DMS114 treated with DMSO at 0.1 percent for 48 hours (cell line): ENCODE data around the gene IFI27L1.
A peak's percentile ranks its signal among the peaks of the same experiment; 100 is the strongest.

Source experiments
- DNase-seq: peaks from one replicate; lab custom pipeline; 2025; ENCODE audit not compliant: unreplicated experiment; lab: John Stamatoyannopoulos, UW

Gene IFI27L1

DNA sequence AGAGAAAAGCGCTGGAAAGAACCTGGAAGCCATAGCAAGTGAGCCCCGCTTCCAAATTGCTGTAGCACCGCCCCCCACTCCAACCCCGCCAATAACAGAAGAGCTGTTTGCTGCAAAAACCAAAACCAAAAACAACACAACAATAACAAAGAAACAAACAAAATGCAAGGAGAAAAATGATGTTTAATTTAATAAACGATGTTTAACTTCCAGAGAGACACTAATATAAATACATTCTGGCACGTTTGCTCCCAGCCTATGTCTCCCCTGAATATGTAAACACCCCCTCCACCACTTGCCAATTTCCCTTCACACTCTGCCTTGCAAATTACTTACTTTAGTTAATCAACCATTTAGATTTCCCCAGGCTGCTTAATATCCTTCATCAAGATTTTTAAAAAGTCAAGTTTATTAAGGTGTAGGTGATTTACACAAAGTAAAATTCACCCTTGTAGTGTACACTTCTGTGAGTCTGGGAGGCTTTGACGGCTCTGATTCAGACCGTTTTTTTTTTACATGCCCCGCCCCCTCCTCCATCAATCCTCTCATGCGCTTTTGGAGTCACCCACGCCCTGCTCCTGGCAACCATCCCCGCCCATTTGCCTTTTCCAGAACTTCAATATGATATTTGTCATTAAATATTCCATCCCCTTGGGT, 48.8 kb downstream of the IFI27L1 start:
- DNase-seq: peak; percentile 42

DNA sequence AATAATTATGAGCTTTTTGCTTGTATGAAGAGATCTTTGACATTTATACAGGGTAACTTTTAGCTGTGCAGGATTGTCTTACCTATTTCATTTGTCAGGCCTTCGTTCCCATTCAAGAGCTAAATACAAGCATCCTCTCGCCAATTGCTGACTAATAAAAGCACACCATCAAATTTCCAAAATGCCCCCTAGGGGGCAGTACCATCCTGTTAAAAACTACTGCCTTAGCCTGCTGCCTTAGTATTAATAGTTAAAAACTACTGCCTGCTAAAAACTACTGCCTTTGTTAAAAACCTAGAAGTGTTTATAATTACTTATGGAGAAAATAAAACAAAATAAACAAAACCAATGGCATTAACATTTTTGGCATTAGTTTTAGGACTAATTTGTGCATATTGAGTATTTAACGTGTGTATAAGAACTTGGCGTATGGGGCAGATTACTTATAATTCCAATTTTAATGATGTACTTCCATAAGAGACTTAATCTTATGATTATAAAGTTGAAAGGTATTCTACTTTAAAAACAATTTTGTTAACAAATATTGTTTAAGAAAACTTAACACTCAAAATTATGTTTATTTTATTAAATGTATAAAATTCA, 51.3 kb downstream of the IFI27L1 start:
- DNase-seq: peak; percentile 48

DNA sequence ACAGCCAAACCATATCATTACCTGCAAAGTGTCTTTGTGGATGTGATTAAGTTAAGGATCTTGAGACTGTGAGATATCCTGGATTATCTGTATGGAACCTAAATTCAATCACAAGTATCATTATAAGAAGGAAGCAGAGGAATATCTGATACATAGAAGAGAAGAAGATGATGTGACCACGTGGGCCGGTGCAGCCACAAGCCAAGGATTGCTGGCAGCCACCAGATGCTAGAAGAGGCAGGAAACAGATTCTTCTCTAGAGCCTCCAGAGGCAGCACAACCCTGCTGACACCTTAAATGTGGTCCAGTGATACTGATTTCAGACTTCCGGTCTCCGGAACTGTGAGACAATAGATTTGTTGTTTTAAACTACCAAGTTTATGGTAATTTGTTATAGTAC, 54.4 kb downstream of the IFI27L1 start:
- no peak for DNase-seq

DNA sequence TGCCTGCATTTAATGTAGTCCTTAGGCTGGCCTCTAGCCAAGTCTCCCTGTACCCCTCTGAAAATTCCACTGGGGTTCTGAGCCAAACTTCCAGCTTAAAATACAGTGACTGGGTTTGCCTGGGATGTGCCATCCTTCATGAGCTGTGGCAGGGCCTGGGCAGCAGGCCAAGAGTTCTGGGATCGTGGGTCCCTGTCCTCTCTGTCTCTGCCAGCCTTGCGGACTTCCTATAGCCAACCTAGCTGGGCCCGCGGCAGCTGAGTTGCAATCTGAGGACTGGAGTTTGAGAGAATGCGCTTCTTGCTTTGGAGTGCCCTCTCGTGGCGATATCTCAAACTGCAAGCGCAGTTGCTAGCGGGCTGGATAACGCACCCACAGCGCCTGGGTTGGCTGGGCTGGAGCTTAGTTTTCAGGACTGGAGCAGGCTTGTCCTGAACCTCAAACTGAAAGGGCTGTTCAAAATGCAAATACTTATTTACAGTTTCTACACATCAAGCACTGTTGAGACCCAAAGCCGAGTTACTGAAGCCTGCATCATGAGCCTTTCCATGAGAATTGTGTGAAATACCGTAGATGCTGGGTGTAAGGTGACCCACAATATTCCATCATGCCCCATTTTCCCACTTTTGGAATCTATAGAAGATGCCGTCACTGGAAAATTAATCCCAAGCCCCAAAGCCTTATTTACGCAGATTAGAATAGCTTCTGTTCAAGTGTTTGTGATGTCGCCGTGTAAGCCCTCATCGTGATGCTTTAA, 55.6 kb downstream of the IFI27L1 start:
- peak; percentile 52 for DNase-seq

DNA sequence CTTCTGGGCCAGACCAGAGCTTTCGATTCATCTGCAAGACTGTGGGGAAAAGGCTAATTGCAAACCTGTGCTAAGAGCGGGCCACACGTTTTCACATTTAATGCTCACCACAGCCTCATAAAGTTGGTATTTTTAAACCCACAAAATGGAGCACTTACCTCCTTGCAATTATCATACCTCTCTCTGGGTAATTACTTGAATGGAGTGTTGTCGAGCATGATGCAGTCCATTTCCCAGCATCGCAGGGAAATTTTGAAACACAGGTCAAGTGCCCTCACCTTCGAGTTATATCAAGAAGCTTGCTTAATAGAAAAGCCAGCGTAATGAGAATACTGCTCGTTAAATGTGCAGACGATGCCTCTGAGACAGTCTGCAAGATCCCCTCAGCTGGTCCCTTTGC, 57.1 kb downstream of the IFI27L1 start:
- DNase-seq: no peak

DNA sequence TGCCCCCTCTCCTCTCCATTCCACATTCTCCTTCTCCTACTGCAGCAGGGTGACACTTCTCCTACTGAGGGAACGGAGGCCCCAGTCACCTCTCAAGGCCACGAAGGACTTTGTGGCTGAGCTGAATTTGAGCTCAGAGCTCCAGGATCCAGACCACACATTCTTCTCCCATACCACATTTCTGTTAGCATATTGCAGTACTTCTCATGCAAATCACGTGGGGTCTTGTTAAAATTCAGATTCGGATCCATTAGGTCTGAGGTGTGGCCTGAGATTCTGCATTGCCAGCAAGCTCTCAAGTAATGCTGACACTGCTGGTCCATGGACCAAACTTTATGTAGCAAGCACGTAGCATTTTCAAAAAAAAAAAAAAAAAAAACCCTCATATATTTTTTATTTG, 57.9 kb downstream of the IFI27L1 start:
- DNase-seq: no peak

DNA sequence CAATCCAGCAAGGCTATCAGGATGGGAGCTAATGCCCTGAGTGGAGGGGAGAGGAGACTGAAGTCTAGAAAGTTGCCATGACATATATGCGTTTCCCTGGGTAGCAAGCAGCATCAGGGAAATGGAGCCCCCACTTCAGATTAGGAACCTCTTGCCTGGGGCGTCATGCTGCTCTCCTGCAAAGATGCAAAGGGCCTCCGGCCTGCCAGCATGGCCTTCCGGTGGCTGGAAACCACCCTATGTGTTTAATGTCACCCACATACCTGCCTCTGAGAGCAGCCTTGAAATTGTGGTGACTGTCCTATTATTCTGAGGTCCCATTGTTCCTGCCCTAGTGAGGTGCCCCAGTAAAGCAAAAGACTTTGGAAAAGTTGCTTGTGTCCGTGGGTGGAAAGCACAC, 58.3 kb downstream of the IFI27L1 start:
- no peak for DNase-seq

DNA sequence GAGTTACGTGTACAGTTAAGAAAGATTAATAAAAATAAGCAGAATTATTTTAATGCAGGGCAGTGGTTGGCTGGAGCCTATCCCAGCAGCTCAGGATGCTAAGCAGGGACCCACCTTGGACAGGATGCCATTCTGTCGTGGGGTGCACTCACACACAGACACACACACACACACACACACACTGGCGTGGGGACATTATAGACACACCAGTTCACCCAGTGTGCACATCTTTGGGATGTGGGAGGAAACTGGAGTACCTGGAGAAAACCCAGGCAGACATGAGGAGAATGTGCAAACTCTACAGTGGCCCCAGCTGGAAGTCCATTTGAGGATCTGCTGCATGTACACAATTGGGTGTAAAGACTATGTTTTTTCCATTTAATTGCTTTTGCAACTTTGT, 61.1 kb downstream of the IFI27L1 start:
- DNase-seq: no peak

DNA sequence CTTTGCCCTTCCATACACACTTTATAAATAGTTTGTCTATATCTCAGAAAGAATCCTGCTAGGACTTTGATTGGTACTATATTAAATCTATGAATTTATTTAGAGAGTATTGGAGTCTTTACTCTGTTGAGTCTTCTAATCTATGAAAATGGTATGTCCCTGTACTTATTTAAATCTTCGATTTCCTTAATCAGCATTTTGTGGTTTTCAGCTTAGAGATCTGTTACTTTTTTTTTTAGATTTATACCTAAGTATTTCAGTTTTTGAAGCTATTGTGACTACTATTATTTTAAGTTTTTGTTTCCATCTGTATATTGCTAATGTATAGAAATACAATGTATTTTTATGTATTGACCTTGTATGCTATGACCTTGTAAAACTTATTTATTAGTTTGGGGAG, 61.7 kb downstream of the IFI27L1 start:
- DNase-seq: no peak

DNA sequence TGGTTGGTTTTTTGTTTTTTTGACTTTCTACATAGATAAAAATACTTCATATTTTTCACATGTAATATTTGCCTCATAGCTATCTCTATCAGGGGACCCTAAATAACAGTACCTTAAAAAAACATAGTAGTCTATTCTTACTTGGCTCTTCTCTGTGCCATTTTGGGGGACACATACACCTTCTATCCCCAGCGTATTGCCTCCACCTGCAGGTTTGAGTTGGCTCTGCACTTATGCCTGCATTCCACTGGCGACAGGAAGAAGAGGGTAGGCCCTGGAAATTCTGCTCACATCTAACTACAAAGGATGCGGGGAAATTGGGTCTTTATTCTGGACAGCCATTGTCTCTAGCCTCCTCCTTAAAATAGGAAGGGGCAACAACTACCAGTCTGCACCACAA, 62.1 kb downstream of the IFI27L1 start:
- no peak for DNase-seq

DNA sequence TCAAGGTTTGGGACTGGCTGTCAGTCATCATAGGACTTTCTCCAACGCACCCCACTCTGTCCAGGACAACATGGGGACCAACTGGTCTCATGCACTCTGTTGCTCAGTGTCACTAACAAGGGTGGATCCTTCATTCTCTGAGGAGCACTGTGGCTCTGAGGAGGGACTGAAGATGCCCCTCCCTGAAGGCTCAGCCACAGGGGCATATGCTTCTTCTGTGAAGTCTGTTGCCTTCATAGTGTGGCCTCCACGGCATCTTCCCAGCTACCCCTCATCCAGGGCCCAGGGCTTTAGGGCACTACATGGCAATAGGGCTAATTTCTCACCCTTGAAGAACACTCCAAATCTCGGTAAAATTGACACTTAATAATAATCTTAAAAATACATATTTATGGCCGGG, 62.6 kb downstream of the IFI27L1 start:
- DNase-seq: no peak

DNA sequence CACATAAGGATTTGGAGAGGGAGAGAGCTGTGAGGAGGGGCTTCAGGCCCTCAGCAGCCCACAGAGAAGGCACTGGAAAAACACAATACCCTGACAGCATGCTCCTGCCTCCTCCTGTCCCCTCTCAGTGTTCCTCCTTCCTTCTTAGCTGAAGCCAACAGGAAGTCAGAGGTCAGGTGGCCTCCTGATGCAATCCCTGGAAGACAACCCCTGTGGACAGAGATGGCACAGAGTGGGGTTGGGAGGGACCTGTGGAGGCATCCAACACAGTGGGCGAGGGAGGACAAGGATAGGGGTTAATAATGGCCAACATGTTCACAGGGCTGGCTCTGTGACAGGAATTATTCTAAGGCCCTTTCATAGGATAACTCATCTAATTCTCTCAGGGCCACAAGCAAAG, 63.7 kb downstream of the IFI27L1 start:
- DNase-seq: no peak

DNA sequence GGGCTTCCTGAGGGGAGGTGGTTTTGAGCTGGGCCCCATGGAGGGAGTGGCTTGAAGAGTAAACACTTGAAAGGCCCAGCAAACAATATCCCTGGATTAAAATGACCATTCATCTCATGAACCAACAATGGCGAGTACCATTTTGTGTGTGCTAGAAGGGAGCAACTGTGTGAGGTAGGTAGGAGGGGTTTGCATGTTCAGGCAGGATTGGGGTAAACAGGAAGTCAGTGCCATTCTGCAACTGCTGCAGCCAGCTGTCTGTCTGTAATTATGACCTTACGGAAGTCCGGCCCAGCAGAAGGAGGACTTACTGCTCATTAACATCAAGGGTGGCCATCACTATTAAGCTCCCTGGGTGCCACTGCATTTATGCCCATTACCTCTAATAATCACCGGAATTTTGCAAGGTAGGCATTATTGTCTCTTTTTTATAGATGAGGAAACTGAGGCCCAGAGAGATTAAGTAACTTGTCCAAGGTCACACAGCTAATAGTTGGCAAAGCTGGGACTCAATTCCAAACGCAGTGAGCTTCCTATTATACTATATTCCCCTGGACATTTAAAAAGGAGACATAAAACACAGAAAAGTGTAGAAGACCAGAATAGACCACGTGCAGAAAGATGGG, 64.9 kb downstream of the IFI27L1 start:
- no peak for DNase-seq
